Measurements from ENCODE around the gene ACTG1. TPM values are rescaled to one million over a fixed set of nuclear protein-coding genes. Genes with fewer than 3 reads are reported as not detected.

Gene ACTG1
- total RNA-seq, 1 donor from 2014 or later: 6,103 TPM

DNA sequence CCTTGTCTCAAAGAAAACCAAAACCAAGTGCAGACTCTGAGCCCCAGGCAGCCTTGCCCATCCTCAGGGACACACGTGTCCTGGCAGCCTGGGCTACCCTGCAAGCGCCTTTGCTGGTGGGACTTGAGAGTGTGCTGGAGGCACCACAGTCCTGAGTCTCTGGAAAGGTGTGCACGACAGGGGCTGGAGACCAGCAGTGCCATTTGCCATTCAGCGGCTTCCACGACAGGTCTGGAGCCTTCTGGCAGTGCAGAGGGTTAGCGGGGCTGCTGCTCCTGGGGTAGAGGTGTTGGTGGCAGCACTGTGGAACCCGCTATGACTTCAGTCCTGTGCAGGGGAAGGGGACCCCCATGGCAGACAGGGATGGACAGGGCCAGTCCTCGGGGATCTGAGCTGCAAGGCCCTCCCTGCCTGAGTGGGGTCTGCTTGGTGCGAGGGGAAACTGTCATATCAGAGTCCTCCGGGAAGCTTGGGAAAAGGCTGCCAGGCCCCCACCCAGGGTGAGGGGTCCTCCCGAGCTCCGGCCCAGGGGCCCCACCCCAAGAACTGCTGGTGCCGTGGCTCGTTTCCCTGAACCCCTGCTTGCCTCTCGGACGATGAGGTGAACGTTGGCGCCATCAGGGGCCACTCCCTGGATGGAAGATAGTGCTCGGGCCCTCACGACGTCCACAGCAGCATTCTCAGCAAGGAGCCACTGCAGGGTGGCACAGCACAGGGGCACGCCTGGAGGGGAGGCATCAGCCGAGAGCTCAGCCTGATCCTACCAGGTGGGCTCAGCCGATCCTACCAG, 32.8 kb upstream of the ACTG1 start:
- no peak for DNase-seq (ENCODE audit: low read depth in 2 of 2)

DNA sequence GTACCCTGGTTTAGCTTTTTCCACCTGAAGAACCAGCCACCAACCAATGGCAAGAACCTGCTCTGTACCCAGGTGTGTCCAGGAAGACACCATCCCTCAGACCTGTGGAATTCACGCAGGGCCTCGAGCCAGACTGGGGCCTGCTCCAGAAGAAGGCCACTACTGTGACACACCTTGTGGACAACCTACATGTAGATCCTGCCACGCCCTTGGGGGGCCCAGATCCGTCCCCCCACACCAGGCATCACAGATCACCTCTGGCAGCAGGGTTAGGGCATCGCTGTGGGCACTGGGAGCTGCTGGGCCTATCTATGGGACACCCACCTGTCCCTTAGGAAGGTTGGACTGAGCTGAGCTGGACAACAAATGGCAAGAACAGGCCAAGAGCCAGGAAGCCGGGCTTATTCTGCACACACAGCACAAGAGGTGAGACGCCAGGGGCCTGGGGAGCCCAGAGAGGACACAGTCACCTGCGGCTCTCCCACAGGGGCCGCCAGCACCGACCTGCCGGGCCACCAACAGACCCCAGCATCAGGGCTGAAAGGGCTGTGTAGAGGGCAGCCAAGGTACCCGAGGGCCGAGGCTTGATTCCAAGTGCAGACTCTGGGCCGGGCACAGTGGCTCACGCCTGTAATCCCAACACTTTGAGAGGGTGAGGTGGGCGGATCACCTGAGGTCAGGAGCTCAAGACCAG, 31.8 kb upstream of the ACTG1 start:
- DNase-seq (ENCODE audit: low read depth in 2 of 2): no peak

- no peak for DNase-seq (ENCODE audit: low read depth in 2 of 2)
Measured at GRCh38 chr17:81543756-81544155, 31.2 kb upstream of the ACTG1 start.

- no peak for DNase-seq (ENCODE audit: low read depth in 2 of 2)
Measured at GRCh38 chr17:81543339-81543675, 30.7 kb upstream of the ACTG1 start.

- no peak for DNase-seq (ENCODE audit: low read depth in 2 of 2)
Measured at GRCh38 chr17:81542431-81543338, 30.1 kb upstream of the ACTG1 start.

GRCh38 chr17:81541123-81541522, 28.5 kb upstream of the ACTG1 start:
- no peak for DNase-seq (ENCODE audit: low read depth in 2 of 2)

DNA sequence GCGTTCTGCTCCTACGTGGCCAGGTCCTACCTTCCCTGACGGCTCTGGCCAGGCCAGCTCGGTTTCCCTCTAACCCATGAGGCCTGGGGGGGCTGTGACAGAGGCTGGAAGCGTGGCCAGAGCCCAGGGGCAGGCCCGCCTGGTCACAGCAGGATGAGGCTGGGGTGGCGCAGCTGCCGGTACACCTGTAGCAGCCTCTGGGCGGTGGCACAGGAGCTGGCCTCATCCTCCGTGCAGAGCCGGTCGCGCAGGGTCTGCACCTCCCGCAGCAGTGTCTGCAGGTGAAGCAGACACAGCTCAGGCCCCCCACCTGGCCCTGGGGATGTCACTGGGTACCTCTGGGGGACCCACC, 28.1 kb upstream of the ACTG1 start:
- DNase-seq (ENCODE audit: low read depth in 2 of 2): no peak

DNA sequence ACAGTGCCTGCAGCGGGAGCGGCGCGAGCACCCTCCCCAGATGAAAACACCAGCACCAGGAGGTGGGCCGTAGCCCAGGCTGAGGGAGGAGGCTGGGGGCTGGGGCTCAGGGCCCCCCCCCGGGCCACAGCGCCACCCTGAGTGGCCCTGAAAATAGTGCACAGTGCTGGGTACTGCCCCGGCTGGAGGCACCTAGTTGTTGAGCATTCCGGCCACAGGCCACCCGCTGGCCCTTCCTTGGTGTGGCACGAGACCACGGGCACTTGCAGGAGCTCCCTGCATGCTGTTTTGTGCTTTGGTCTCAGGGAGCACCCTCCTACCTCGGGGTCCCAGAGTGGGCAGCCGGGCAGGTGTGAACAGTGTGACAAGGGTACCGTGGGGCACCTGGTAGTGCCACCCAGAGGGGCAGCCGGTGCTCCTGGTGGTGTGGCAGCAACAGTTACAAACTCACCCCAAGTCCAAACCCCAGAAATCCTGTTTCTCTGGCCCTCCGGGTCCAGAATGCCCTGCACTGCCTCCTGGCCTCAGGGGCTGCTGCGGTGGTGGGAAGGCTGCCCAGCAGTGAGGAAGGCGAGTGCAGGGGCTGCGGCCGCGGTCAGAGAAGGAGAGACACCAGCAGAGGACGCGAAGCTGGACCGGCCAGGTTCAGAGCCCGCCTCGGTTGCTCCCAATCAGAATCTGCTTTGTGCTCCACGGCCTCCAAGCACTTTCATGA, 27.5 kb upstream of the ACTG1 start:
- DNase-seq (ENCODE audit: low read depth in 2 of 2): no peak

GRCh38 chr17:81539571-81539900, 26.9 kb upstream of the ACTG1 start:
- DNase-seq (ENCODE audit: low read depth in 2 of 2): no peak

DNA sequence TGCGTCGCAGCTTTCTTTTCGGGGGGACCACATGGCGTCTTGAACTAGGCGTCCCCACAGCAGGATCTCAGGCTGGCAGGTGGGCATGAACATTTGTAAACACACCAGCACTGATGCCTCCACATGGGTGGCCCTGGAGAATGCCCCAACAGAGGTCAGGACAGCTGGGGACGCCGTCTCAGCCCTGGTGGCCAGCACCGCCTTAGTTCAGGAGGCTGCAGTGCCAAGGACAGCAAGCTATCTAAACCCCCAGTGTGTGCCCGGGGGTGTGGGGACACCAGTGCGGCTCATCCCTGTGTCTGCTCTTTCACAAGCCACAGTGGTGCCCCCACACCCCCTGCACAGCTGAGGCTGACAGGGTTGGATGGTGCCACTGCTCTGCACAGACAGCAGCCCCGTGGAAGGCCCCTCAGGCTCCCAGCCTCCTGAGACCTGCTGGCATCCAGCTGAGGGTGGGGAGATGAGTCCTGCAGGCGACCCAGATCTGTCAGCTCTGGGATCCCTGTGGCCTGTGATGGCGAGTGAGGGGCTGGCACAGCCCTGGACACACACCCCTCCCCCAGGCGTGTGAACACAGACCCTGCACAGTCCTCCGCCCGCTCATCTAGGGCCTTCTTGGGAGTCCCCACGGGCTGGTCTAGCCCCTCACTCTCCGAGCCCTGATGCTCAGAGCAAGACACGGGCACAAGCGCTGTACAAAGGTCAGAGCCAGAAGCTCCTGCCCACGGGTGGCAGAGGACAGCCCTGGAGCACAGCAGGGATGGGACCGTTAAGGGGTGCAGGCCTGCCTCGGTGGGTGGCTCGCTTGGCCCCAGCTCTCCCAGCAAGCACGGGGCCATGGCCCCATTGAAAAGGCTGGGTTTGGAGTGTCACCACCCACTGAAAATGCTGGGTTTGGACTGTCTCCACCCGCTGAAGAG, 26.3 kb upstream of the ACTG1 start:
- no peak for DNase-seq (ENCODE audit: low read depth in 2 of 2)

GRCh38 chr17:81537856-81538555, 25.4 kb upstream of the ACTG1 start:
- DNase-seq (ENCODE audit: low read depth in 2 of 2): no peak

- DNase-seq (ENCODE audit: low read depth in 2 of 2): no peak
Measured at GRCh38 chr17:81537343-81537855, 24.8 kb upstream of the ACTG1 start.

GRCh38 chr17:81536299-81537290, 24.0 kb upstream of the ACTG1 start:
- DNase-seq (ENCODE audit: low read depth in 2 of 2): no peak

DNA sequence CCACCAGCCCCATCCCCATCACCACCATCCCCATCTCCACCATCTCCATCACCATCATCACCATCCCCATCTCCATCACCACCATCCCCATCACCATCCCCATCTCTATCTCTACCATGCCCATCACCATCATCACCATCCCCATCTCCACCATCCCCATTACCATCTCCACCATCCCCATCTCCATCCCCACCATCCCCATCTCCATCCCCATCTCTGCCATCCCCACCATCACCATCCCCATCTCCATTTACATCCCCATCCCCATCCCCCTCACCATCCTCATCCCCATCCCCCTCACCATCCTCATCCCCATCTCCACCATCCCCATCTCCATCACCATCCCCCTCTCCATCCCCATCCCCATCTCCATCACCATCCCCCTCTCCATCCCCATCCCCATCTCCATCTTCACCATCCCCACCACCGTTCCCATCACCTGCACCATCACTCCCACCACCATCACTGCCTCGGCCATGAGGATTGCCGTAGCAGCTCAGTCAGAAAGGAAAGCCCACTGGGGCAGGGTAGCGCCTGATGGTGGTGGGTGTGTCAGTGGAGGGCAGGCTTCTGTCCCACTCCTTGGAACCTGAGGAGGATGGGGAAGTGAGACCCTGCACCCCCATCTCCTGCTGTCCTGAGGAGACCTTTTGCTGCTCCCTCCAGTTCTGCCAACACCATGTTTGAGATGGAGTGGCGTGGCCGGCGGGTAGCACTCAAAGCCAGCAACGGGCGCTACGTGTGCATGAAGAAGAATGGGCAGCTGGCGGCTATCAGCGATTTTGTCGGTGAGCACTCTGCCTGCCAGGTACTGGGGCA, 23.1 kb upstream of the ACTG1 start:
- no peak for DNase-seq (ENCODE audit: low read depth in 2 of 2)

- DNase-seq (ENCODE audit: low read depth in 2 of 2): no peak
Measured at GRCh38 chr17:81535007-81535328, 22.4 kb upstream of the ACTG1 start.

DNA sequence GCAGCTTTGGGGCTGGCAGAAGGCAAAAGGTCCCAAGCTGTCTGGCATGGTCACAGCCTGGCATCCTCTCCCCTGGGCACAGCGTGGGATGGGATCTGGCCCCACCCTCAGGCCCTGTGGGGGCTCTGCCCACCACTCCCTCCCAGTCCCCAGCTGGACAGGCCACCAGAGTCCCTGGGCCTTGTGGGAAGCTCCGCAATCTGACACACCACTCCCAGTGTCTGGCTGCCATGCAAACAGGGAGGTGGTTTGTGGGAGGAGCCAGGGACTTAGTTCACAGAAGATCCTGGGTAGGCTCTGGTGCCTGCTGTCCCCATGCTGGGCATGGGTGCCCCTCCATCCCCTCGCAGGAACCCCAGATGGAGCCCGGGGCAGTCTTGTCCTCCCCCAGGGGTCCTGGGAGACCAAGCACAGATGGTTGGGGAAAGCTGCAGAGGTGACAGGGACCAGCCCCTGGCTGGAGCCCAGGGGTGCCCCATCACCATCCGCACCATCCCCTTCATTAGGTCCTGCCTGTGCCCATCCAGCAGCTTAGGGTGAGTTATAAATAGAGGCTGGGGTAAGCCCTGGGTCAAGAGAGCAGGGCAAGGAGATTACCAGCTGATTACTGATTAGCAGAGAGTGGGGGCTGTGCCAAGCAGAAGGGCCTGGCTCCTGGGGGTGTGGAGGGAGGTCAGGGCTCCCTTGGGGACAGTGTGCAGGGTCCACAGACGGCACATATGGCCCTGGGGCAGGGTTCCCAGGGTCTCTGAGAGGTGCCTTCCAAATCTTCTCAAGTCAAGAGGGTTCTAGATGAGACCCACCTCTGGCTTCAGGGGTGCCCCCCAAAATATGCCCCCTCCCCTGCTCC, 21.8 kb upstream of the ACTG1 start:
- no peak for DNase-seq (ENCODE audit: low read depth in 2 of 2)
